Omental fat pad (tissue), 4 donors: ENCODE data around the gene RASSF1. TPM values are rescaled to one million over a fixed set of nuclear protein-coding genes. Genes with fewer than 3 reads are reported as not detected.

ENCODE experiments used
- ATAC-seq: fragments of 150-250 bp; one replicate; pipeline ENCODE4 v1.9.1; 2016; ENCODE audit warnings: mild to moderate bottlenecking, moderate library complexity; ENCODE audit not compliant: low FRiP score
- DNase-seq: peaks from one replicate; pipeline ENCODE4 v3.0.0-alpha.2; 2019; ENCODE audit warnings: low spot score
- total RNA-seq, 4 donors: library from RNA; depleted of rRNA; stranded (reverse); fragments of >200 nt; gene quantifications; one replicate each; pipeline ENCODE4 v1.1.0, GENCODE V29; 2016
- TF ChIP-seq, protein P1 (sequence below), 3 donors: fragments of 450-650 bp; IDR thresholded peaks; one replicate each; pipeline ENCODE4 v1.5.1; 2016 to 2017; ENCODE audit warnings: antibody characterized with exemption in 3 of 3, mild to moderate bottlenecking in 3 of 3, moderate library complexity in 2 of 3

Gene RASSF1
- total RNA-seq, 4 donors from 2014 or later, result 42.1 to 82.0 (median 53.3) TPM

DNA sequence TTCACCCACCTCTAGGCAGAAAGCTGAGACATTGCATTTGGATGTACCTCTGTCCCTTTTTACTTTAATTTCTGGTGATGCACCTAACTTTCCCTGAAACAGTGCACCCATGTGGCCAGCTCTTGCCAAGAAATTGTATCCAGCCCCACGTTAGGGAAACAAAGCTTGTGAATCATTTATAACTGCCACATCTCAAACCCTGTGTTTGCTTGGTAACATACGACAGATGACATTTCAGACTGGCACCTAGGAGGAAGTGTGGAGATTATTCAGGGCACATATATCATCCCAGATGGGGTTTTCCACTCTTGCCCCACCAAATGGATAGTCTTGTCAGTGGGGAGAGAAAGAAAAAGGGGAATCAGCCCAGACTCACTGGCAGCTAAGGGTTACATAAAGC, 12.1 kb upstream of the RASSF1 start:
- ATAC-seq (no peak), DNase-seq (no peak)
- TF ChIP-seq, protein P1, sequence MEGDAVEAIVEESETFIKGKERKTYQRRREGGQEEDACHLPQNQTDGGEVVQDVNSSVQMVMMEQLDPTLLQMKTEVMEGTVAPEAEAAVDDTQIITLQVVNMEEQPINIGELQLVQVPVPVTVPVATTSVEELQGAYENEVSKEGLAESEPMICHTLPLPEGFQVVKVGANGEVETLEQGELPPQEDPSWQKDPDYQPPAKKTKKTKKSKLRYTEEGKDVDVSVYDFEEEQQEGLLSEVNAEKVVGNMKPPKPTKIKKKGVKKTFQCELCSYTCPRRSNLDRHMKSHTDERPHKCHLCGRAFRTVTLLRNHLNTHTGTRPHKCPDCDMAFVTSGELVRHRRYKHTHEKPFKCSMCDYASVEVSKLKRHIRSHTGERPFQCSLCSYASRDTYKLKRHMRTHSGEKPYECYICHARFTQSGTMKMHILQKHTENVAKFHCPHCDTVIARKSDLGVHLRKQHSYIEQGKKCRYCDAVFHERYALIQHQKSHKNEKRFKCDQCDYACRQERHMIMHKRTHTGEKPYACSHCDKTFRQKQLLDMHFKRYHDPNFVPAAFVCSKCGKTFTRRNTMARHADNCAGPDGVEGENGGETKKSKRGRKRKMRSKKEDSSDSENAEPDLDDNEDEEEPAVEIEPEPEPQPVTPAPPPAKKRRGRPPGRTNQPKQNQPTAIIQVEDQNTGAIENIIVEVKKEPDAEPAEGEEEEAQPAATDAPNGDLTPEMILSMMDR (IDR thresholded peaks at IDR 0.05), result no peak

DNA sequence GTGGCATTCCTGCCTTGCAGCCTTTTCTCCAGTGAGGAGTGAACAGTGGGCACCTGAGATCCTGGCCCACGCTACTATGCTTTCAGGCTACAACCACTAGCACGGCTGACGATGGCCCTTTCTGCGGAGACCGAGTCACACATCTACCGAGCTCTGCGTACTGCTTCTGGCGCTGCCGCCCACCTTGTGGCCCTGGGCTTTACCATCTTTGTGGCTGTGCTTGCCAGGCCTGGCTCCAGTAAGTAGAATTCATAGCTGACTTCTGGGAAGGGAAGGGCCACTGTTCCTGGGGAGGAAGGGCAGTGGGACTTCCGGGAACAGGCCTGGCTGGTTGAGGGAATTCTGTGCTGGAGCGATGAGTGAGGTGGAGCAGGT, 10.7 kb upstream of the RASSF1 start:
- TF ChIP-seq, protein P1 (IDR thresholded peaks at IDR 0.05), result no peak
- no peak for DNase-seq
- no peak for ATAC-seq

DNA sequence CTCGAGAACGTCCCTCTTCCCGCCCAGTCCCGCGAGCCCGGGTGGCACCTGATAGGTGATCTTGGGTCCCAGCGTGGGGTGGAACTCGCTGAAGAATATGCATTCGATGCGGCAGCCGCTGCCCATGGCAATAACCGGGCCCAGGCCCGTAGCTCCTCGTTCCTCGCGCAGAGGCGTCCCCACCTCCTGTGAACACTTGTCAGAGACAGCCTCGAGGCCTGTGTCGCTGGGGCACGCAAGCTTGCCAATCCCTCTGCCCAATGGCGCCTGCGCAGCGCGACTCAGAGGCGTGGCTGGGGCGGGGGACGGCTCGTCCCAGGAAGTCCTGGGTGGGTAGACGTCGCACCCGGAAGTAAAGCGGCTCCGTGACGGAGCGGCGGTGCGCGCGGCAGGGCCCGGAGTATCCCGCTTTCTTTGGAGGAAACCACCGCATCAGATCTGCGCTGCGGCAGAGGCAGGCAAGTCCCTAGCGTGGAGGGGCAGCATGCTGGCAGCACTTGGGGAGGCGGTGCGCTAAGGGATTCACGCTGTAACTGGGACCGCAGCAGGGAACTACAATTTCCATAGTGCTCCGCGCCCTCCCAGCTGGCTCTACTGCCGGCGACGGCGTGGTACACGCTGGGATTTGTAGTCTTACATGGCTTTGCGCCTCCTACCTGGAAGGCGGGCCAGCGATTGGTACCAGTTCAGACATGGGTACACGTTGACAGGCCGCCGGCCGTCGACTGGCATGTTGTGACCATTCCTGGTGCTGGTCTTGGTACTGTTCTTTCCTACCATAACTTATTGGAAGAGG, 10.1 kb upstream of the RASSF1 start, which contains the start of the genes CYB561D2 and NPRL2:
TSS of gene CYB561D2 (plus strand) at position 336 of the 796 bp plus-strand sequence. CDS start 572 bp downstream, outside the sequence.
TSS of gene NPRL2 (minus strand) at position 249 of the 796 bp plus-strand sequence. CDS start at position 126, 123 bp downstream.
- DNase-seq (peak; percentile 73), ATAC-seq (peak; percentile 86)
- TF ChIP-seq, protein P1 (IDR thresholded peaks at IDR 0.05), result no peak

DNA sequence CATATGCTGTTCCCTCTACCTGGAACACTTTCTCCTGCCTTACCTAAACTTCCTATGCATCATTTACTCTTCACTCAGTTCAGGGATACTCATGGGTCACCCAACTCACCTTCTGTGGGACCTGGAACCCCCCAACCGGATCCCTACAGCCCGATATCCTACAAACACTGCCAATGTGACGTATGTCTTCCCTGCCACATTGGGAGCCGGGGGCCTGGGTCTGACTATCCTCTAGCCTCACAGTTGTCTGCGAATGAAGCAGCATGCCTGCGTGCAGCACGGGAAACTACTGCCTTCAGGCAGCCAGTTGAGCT, 9.5 kb upstream of the RASSF1 start:
- no peak for ATAC-seq

DNA sequence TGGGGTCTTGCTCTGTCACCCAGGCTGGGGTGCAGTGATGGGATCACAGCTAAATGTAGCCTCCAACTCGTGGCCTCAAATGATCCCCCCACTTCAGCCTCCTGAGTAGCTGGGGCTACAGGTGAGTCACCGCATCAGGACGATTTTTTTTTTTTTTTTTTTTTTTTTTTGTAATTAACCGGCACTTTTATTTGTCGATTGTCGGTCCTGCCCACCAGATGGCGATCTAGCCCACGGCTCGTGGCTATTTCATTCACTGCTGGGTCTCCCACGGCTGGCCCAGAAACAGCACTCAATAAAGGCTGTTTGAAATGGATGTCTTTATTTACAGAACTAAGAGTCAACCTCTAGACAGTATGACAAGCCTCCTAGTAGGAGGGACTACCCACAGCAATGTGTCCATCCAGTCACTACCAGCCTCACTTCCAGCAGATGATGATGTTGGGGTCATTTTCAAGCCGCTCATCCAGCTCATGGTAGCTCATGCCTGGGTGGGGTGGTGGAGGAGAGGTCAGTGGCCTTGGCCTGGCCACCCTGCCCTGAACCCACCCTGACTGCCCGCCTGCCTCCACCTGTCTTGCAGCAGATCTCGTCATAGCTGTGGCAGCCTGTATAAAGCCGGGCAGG, 6.7 kb upstream of the RASSF1 start:
- DNase-seq (no peak), ATAC-seq (no peak)
- TF ChIP-seq, protein P1 (IDR thresholded peaks at IDR 0.05), result no peak

More for the DNA sequence above, 9.5 kb upstream of the RASSF1 start:
- no peak for DNase-seq
- TF ChIP-seq, protein P1 (IDR thresholded peaks at IDR 0.05), result no peak

DNA sequence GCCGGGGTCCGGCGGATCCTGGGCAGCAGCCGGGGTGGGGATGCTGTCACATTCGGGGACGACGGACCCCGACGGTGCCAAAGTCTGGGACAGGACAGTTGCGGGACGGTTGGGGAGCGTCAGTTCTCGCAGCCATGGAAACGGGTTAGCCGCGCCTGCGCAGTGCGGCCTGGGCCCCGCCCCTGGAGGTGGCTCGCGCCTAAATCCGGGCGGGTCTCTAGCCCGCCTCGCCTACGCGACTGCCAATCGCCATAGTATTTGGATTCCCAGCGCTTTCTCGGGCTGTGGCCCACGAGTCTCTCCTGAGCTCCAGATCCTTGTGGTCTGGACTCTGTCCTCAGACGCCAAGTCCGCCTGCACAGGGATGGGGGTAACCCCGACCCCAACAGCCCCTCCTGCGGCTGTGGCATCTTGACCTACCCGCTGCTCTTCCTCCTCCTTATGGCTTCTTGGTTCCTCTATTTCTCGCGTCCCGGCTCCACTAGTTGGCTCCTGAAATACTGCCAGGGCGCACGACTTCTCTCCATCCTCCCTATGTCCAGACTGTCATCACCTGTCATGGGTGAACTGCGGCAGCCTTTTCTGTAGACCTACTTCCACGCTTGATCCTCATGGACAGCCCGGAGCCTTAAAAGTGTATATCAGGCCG, 5.1 kb upstream of the RASSF1 start, which contains the start of gene ZMYND10:
TSS of gene ZMYND10 (minus strand) at position 147 of the 649 bp plus-strand sequence. CDS start 153 bp downstream, outside the sequence.
- ATAC-seq, result peak; percentile 26
- no peak for DNase-seq
- TF ChIP-seq, protein P1 (IDR thresholded peaks at IDR 0.05), result no peak
